Islet precursor cell (in vitro differentiated cells): Measurements from ENCODE around the gene FGF9.
A peak's percentile ranks its signal among the peaks of the same experiment; 100 is the strongest.

ENCODE experiments used
- DNase-seq: peaks from one replicate; pipeline ENCODE4 v3.0.0-alpha.2; 2018

FGF9 gene

GRCh38 chr13:21719463-21719862 is 48.6 kb downstream of the FGF9 start:
- no peak for DNase-seq

GRCh38 chr13:21723807-21724505 is 53.1 kb downstream of the FGF9 start:
- DNase-seq: no peak

GRCh38 chr13:21730186-21730880 is 59.5 kb downstream of the FGF9 start:
- no peak for DNase-seq

GRCh38 chr13:21733475-21734263 is 62.8 kb downstream of the FGF9 start:
- peak; percentile 45 for DNase-seq

GRCh38 chr13:21734961-21735360 is 64.1 kb downstream of the FGF9 start:
- DNase-seq: peak; percentile 26

- DNase-seq: peak; percentile 63
Observed at GRCh38 chr13:21735701-21736401, 65.0 kb downstream of the FGF9 start.

- peak; percentile 63 for DNase-seq
Observed at GRCh38 chr13:21736926-21737325, 66.1 kb downstream of the FGF9 start.

GRCh38 chr13:21738630-21739029 is 67.8 kb downstream of the FGF9 start:
- DNase-seq: peak; percentile 43

- no peak for DNase-seq
Observed at GRCh38 chr13:21739771-21740170, 68.9 kb downstream of the FGF9 start.

- peak; percentile 31 for DNase-seq
Observed at GRCh38 chr13:21741396-21741979, 70.6 kb downstream of the FGF9 start.

GRCh38 chr13:21742096-21742495 is 71.2 kb downstream of the FGF9 start:
- peak; percentile 28 for DNase-seq

GRCh38 chr13:21744149-21744548 is 73.3 kb downstream of the FGF9 start:
- DNase-seq: peak; percentile 40

- no peak for DNase-seq
Observed at GRCh38 chr13:21745307-21745706, 74.4 kb downstream of the FGF9 start.

GRCh38 chr13:21747456-21747855 is 76.6 kb downstream of the FGF9 start:
- DNase-seq: no peak

- DNase-seq: no peak
Observed at GRCh38 chr13:21748166-21748565, 77.3 kb downstream of the FGF9 start.

- DNase-seq: no peak
Observed at GRCh38 chr13:21749410-21749809, 78.5 kb downstream of the FGF9 start.

GRCh38 chr13:21752501-21752900 is 81.6 kb downstream of the FGF9 start:
- no peak for DNase-seq

- no peak for DNase-seq
Observed at GRCh38 chr13:21753117-21753729, 82.3 kb downstream of the FGF9 start.
